Lower leg skin (tissue), 3 donors: ENCODE measurements around the gene ANO1.

Experiments used
- CTCF ChIP-seq, 3 donors: fragments of 450-650 bp; IDR thresholded peaks; one replicate each; pipeline ENCODE4 v1.5.1; 2016; ENCODE audit warnings: antibody characterized with exemption in 3 of 3, mild to moderate bottlenecking in 3 of 3, moderate library complexity in 2 of 3
- POLR2A ChIP-seq, 2 donors: fragments of 450-650 bp; IDR thresholded peaks; one replicate each; pipeline ENCODE4 v1.6.1; 2016 to 2017; ENCODE audit warnings: antibody characterized with exemption in 2 of 2, mild to moderate bottlenecking in 1 of 2, moderate library complexity in 1 of 2

- TF ChIP-seq POLR2A (IDR thresholded peaks at IDR 0.05) (no peak), CTCF (IDR thresholded peaks at IDR 0.05) (no peak)
These were observed 27.2 kb downstream of the ANO1 start for GRCh38 chr11:70105369-70105754.
